SK-N-SH (cell line): Measurements from ENCODE around the gene MEF2C. TPM values are rescaled to one million over a fixed set of nuclear protein-coding genes. Genes with fewer than 3 reads are reported as not detected.

ENCODE experiments used
- CTCF ChIA-PET: fragments of 300-600, 350-600 bp; formaldehyde crosslinking; extraction: SDS; loops from one replicate; lab custom pipeline; 2021; lab: Yijun Ruan, JAX
- POLR2A ChIA-PET: fragments of 350-600 bp; sonication (Branson Sonifier 250); formaldehyde crosslinking; extraction: SDS; loops from one replicate; lab custom pipeline; 2020; ENCODE audit warnings: antibody characterized with exemption, inconsistent platforms; lab: Yijun Ruan, JAX
- DNase-seq: peaks from one replicate; pipeline ENCODE4 v3.0.0; 2012
- H2AFZ ChIP-seq: fragments of 200-600 bp; sonication (generic); 2 replicates; pipeline ENCODE4 v1.8.1; 2016; ENCODE audit warnings: antibody characterized with exemption, mild to moderate bottlenecking, low read depth
- H3F3A ChIP-seq: fragments of 200-600 bp; sonication (generic); replicated peaks from 2 replicates; pipeline ENCODE3; 2016; ENCODE audit warnings: antibody characterized with exemption, mild to moderate bottlenecking; ENCODE audit not compliant: insufficient read depth
- H3K27ac ChIP-seq, 2 experiments: fragments of 200-500 bp in 1 of 2; fragments of 200-600 bp in 1 of 2; sonication (Bioruptor generic) in 1 of 2; sonication (generic), shearing (Covaris generic) in 1 of 2; 2 replicates each; pipeline versions ENCODE4 v1.5.1 to v1.6.1; 2014 to 2016; ENCODE audit warnings: low read depth in 2 of 2, inconsistent platforms in 1 of 2, low read length in 1 of 2, mild to moderate bottlenecking in 1 of 2, mixed read lengths in 1 of 2
- H3K27me3 ChIP-seq: fragments of 200-600 bp; sonication (generic), shearing (Covaris generic); 2 replicates; pipeline ENCODE4 v1.6.1; 2016; ENCODE audit warnings: mixed run types; ENCODE audit not compliant: insufficient read depth
- H3K36me3 ChIP-seq, 2 experiments: fragments of 200-500 bp in 1 of 2; fragments of 200-600 bp in 1 of 2; sonication (Bioruptor generic) in 1 of 2; sonication (generic) in 1 of 2; replicated peaks in 1 of 2; 2 replicates each; pipeline versions ENCODE3 to v1.5.1; 2014 to 2016; ENCODE audit warnings: low read length in 1 of 2, mild to moderate bottlenecking in 1 of 2; ENCODE audit not compliant: insufficient read depth in 2 of 2, control insufficient read depth in 1 of 2
- H3K4me1 ChIP-seq, 2 experiments: fragments of 200-500 bp in 1 of 2; fragments of 200-600 bp in 1 of 2; sonication (Bioruptor generic) in 1 of 2; sonication (generic), shearing (Covaris generic) in 1 of 2; 2 replicates each; pipeline versions ENCODE4 v1.5.1 to v1.6.1; 2014 to 2016; ENCODE audit warnings: low read depth in 1 of 2, low read length in 1 of 2, mixed run types in 1 of 2; ENCODE audit not compliant: insufficient read depth in 2 of 2, control insufficient read depth in 1 of 2
- H3K4me2 ChIP-seq: fragments of 200-600 bp; sonication (generic), shearing (Covaris generic); 2 replicates; pipeline ENCODE4 v1.6.1; 2017; ENCODE audit warnings: mixed run types
- H3K4me3 ChIP-seq, 2 experiments: fragments of 200-500 bp in 1 of 2; fragments of 200-600 bp in 1 of 2; sonication (Bioruptor generic) in 1 of 2; sonication (generic), shearing (Covaris generic) in 1 of 2; 2 replicates each; pipeline versions ENCODE4 v1.5.1 to v1.8.1; 2014 to 2016; ENCODE audit warnings: low read depth in 2 of 2, inconsistent platforms in 1 of 2, low read length in 1 of 2, mild to moderate bottlenecking in 1 of 2, mixed read lengths in 1 of 2, moderate library complexity in 1 of 2
- H3K79me2 ChIP-seq: fragments of 200-600 bp; sonication (generic); 2 replicates; pipeline ENCODE4 v1.8.1; 2017; ENCODE audit warnings: mild to moderate bottlenecking; ENCODE audit not compliant: insufficient read depth
- H3K9ac ChIP-seq: fragments of 200-600 bp; sonication (generic); 2 replicates; pipeline ENCODE4 v1.6.1; 2017; ENCODE audit warnings: mixed run types
- H3K9me2 ChIP-seq: fragments of 200-600 bp; sonication (generic); 2 replicates; pipeline ENCODE4 v1.6.1; 2017; ENCODE audit warnings: mixed run types
- H3K9me3 ChIP-seq: fragments of 200-600 bp; sonication (generic); 2 replicates; pipeline ENCODE4 v1.6.1; 2017; ENCODE audit warnings: mixed run types, mild to moderate bottlenecking, moderate library complexity
- H4K20me1 ChIP-seq: fragments of 200-600 bp; sonication (generic); 2 replicates; pipeline ENCODE4 v1.6.1; 2017; ENCODE audit warnings: mild to moderate bottlenecking, mixed run types; ENCODE audit not compliant: insufficient read depth
- CTCF ChIP-seq: fragments of 200-600 bp; sonication (generic); IDR thresholded peaks from 2 replicates; pipeline ENCODE4 v1.6.1; 2017; ENCODE audit warnings: antibody characterized with exemption, mild to moderate bottlenecking, moderate library complexity
- ELF1 ChIP-seq: IDR thresholded peaks from 2 replicates; pipeline ENCODE4 v1.4.0; 2012
- EZH2phosphoT487 ChIP-seq: fragments of 200-600 bp; sonication (generic); IDR thresholded peaks from 2 replicates; pipeline ENCODE4 v1.6.1; 2017; ENCODE audit warnings: low read depth, mixed run types, mild to moderate bottlenecking, antibody characterized with exemption, moderate library complexity, borderline replicate concordance
- FOSL2 ChIP-seq: IDR thresholded peaks from 2 replicates; pipeline ENCODE4 v1.4.0; 2012; ENCODE audit warnings: low read depth, mild to moderate bottlenecking, moderate library complexity, borderline replicate concordance
- FOXM1 ChIP-seq: IDR thresholded peaks from 2 replicates; pipeline ENCODE4 v1.4.0; 2012; ENCODE audit warnings: low read depth, mild to moderate bottlenecking
- USF2 ChIP-seq: fragments of 150-350 bp; IDR thresholded peaks from 2 replicates; pipeline ENCODE4 v1.6.1; 2017; ENCODE audit warnings: antibody characterized with exemption, low read length, low read depth, borderline replicate concordance
- WGBS: methylation state at CpG from one replicate; pipeline ENCODE4 v1.1.6; 2017; ENCODE audit warnings: low lambda C conversion rate; 5-methylcytosine and 5-hydroxymethylcytosine counted together
- polyA plus RNA-seq, 3 experiments: library from polyadenylated mRNA; depleted of rRNA; stranded (reverse); fragments of >200 nt; gene quantifications; 2 replicates each; pipeline ENCODE4 v1.2.3, GENCODE V29; 2012

The MEF2C gene
- polyA plus RNA-seq, 1 of the 3 experiments (the other 2 are of a cell fraction) = 1.2 TPM

- DNase-seq = peak; percentile 75
- H3K27me3 ChIP-seq = peaks cover 94% of the 10 kb centered on the region
- no peaks in the 10 kb centered on the region for H3K9me2 ChIP-seq
- H3K36me3 ChIP-seq = no peaks in the 10 kb centered on the region
- POLR2A ChIA-PET = interaction anchor here (0.7 kb wide), 1 partner anchor 417 kb away, joined by 3 read pairs; no protein-coding TSS in a partner anchor
- no peak overlapping the region for H2AFZ ChIP-seq
- TF ChIP-seq ELF1 (no peak), CTCF (peak; percentile 27; the same call in 1 of the 2 replicates), FOSL2 (no peak)
- H3K4me2 ChIP-seq = no peak overlapping the region
- WGBS = under 1% methylated on average over 31 of the region's 31 CpGs
- no peaks in the 10 kb centered on the region for H4K20me1 ChIP-seq
- no peak overlapping the region for H3K4me3 ChIP-seq
- no peaks in the 10 kb centered on the region for H3K9me3 ChIP-seq
- H3K4me1 ChIP-seq = peaks cover 6% of the 10 kb centered on the region in 2 experiments; a peak in 1 of 4 replicates
- no peaks in the 10 kb centered on the region for H3K79me2 ChIP-seq
- no peak overlapping the region for H3K27ac ChIP-seq
- CTCF ChIA-PET = interaction anchor here (1.0 to 6.5 kb wide), 5 partner anchors 11 to 1717 kb away, joined by 3 to 83 read pairs (median 4); no protein-coding TSS in a partner anchor
- no peaks in the 10 kb centered on the region for H3F3A ChIP-seq
- no peak overlapping the region for H3K9ac ChIP-seq
Observed at GRCh38 chr5:88683506-88684135, 199.4 kb downstream of the MEF2C start.

DNA sequence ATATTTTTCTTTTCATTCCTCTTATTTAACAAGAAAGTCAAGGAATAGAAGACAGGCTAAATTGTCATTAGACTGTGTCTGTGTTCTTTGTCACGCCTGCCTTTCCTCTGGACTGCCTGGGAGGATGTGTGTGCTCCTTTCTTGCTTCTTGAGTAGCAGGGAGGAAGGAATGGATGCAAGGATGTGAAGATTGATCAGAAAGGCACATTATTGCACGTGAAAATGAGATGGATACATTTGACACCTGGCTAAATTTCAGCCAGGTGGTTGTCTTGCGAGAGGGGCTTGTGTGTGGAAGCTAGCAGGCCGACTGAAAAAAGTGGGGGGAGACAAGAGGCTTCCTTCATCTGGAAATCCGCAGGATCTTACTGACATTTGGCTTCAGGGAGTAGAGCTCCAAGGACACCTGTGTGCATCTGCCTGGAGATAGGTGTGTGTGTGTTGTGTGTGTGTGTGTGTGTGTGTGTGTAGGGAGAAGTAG is 200.1 kb downstream of the MEF2C start:
- H2AFZ ChIP-seq = no peak overlapping the region
- ChIA-PET POLR2A (no interaction called here), CTCF (interaction anchor here (1.0 to 6.5 kb wide), 7 partner anchors 8 to 1716 kb away, joined by 3 to 83 read pairs (median 5); no protein-coding TSS in a partner anchor)
- H3K4me1 ChIP-seq = peaks cover 6% of the 10 kb centered on the region in 2 experiments; a peak in 1 of 4 replicates
- H3K9me3 ChIP-seq = no peaks in the 10 kb centered on the region
- no peaks in the 10 kb centered on the region for H3K79me2 ChIP-seq
- no peak for DNase-seq
- H4K20me1 ChIP-seq = no peaks in the 10 kb centered on the region
- no peak overlapping the region for H3K9ac ChIP-seq
- TF ChIP-seq EZH2phosphoT487 (0 out of 2 replicates have a peak, but pooled peaks have one; percentile 38), USF2 (no peak)
- no peak overlapping the region for H3K4me2 ChIP-seq
- peaks cover 94% of the 10 kb centered on the region for H3K27me3 ChIP-seq
- H3K27ac ChIP-seq = no peak overlapping the region
- H3K9me2 ChIP-seq = no peaks in the 10 kb centered on the region
- no peak overlapping the region for H3K4me3 ChIP-seq
- 0% methylated on average over 5 of the region's 5 CpGs for WGBS
- no peaks in the 10 kb centered on the region for H3K36me3 ChIP-seq
- H3F3A ChIP-seq = no peaks in the 10 kb centered on the region

DNA sequence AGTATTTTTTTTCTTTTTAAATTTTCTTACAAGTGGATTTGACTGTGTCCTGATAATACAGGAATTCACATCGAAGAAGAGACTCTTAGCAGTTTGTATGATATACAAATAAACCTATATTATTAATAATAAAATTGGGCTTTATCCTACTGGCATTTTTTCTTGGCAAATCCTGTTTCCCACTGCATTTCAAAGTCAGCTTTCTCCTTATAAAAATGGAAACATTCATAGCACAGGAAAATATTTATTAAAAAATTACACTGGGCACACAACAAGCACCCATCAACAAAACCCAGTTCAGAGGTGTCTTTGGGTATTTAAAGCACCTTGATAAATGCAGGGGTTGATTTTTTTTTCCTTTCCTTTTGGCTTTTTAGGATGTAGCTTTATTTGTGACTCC is 200.9 kb downstream of the MEF2C start:
- Histone ChIP-seq H3F3A (no peaks in the 10 kb centered on the region), H3K9me2 (no peaks in the 10 kb centered on the region), H2AFZ (no peak overlapping the region), H4K20me1 (no peaks in the 10 kb centered on the region), H3K4me2 (no peak overlapping the region), H3K4me1 (peaks cover 6% of the 10 kb centered on the region in 2 experiments; a peak in 1 of 4 replicates), H3K79me2 (no peaks in the 10 kb centered on the region), H3K4me3 (no peak overlapping the region), H3K9ac (no peak overlapping the region), H3K36me3 (no peaks in the 10 kb centered on the region), H3K27ac (no peak overlapping the region), H3K9me3 (no peaks in the 10 kb centered on the region), H3K27me3 (peaks cover 94% of the 10 kb centered on the region)
- ChIA-PET POLR2A (no interaction called here), CTCF (interaction anchor here (0.7 to 6.5 kb wide), 9 partner anchors 9 to 902 kb away, joined by 3 to 83 read pairs (median 5); no protein-coding TSS in a partner anchor)
- no peak for DNase-seq
- TF ChIP-seq FOXM1 = no peak
- WGBS = 2% methylated on average over 1 of the region's 1 CpG
